WTC11 (cell line): ENCODE results near the gene SPDYE16. TPM values are rescaled to one million over a fixed set of nuclear protein-coding genes. Genes with fewer than 3 reads are reported as not detected.
"Not testable (repeated sequence)": the region's sequence is repeated elsewhere in the genome, so short reads cannot be mapped to it uniquely, and the experiment has no call there.

Experiments
- ATAC-seq: fragments of 200-7000 bp; cut with Tn5 transposase; 2 replicates; pipeline ENCODE4 v1.10.0; 2021; ENCODE audit warnings: mild to moderate bottlenecking, moderate library complexity
- CTCF ChIA-PET: fragments of 300-600 bp; sonication (Branson Sonifier 250); formaldehyde crosslinking; loops from one replicate; lab custom pipeline; 2021; ENCODE audit warnings: antibody characterized with exemption; lab: Charles Lee
- POLR2A ChIA-PET: fragments of 350-600 bp; sonication (Branson Sonifier 250); formaldehyde crosslinking; loops from one replicate; lab custom pipeline; 2021; ENCODE audit warnings: antibody characterized with exemption; lab: Charles Lee
- DNase-seq: peaks from one replicate; pipeline ENCODE4 v3.0.0; 2021; ENCODE audit warnings: low spot score
- H3K27ac Mint-ChIP-seq: 2 replicates; pipeline ENCODE4 v1.8.0; 2021; ENCODE audit warnings: mixed read lengths
- H3K27me3 Mint-ChIP-seq: 2 replicates; pipeline ENCODE4 v1.8.0; 2021; ENCODE audit warnings: low read depth, mild to moderate bottlenecking, moderate library complexity, mixed read lengths
- H3K36me3 Mint-ChIP-seq: 2 replicates; pipeline ENCODE4 v1.8.0; 2021; ENCODE audit warnings: mixed read lengths
- H3K4me1 Mint-ChIP-seq: 2 replicates; pipeline ENCODE4 v1.8.0; 2022; ENCODE audit warnings: mixed read lengths
- H3K4me3 Mint-ChIP-seq: 2 replicates; pipeline ENCODE4 v1.8.0; 2021; ENCODE audit warnings: mild to moderate bottlenecking, moderate library complexity, mixed read lengths
- H3K9me3 Mint-ChIP-seq: 2 replicates; pipeline ENCODE4 v1.8.0; 2021; ENCODE audit warnings: mixed read lengths
- RELA ChIP-seq: sonication (generic); formaldehyde crosslinking; IDR thresholded peaks from 2 replicates; pipeline ENCODE4 v1.8.1; 2022; ENCODE audit warnings: missing genetic modification reagents, mild to moderate bottlenecking, borderline replicate concordance
- total RNA-seq: library from RNA; stranded (reverse); gene quantifications from 3 replicates; pipeline ENCODE4 v1.2.3, GENCODE V29; 2021
- TF ChIP-seq, protein P1 (sequence below): fragments of 200-600 bp; IDR thresholded peaks from 2 replicates; pipeline ENCODE4 v1.8.0; 2022; ENCODE audit warnings: antibody characterized with exemption

The SPDYE16 gene
- total RNA-seq, 1 experiment from 2014 or later, result not detected

DNA sequence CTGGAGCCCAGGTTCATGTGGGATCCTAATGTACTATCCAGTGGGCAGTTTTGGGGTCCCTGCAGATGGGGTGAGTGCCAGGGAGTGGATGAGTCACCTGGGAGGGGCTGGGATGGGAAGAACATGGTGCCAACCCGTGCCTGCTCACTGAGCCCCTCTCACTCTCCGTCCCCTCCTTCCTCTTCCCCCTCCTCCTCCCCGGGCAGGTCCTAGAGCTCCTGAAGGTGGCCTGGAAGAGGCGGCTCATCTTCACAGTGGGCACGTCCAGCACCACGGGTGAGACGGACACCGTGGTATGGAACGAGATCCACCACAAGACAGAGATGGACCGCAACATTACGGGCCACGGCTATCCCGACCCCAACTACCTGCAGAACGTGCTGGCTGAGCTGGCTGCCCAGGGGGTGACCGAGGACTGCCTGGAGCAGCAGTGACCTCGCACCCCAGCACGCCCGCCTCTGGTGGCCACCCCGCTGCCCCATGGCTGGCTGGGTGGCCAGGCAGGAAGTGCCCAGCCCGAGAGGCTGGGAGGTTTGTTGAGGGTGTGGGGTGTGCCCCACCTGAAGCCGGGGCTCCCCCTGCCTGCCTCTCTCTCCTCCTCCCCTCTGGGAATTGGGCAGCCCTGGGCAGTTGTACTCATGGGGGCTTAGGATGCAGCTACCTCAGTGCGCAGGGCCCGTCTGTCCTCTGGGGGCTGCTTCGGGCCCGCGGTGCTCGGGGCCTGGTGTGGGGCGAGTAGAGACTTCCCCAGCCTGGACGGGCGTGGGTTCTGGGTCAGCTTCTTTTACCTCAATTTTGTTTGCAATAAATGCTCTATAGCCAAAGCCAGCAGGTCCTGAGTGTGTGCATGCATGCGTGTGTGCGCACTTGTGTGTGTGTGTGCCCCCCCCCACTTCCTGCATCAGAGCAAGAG, 37.7 kb downstream of the SPDYE16 start:
- no peak overlapping the region for H3K27ac Mint-ChIP-seq
- H3K36me3 Mint-ChIP-seq, result peaks cover 20% of the 10 kb centered on the region
- ChIA-PET POLR2A (no interaction called here), CTCF (no interaction called here)
- no peak for ATAC-seq
- no peaks in the 10 kb centered on the region for H3K27me3 Mint-ChIP-seq
- no peak for TF ChIP-seq RELA (CRISPR knock-in tag)
- no peak for DNase-seq
- peaks cover 4% of the 10 kb centered on the region for H3K9me3 Mint-ChIP-seq
- H3K4me3 Mint-ChIP-seq, result no peak overlapping the region
- H3K4me1 Mint-ChIP-seq, result peaks cover 4% of the 10 kb centered on the region

DNA sequence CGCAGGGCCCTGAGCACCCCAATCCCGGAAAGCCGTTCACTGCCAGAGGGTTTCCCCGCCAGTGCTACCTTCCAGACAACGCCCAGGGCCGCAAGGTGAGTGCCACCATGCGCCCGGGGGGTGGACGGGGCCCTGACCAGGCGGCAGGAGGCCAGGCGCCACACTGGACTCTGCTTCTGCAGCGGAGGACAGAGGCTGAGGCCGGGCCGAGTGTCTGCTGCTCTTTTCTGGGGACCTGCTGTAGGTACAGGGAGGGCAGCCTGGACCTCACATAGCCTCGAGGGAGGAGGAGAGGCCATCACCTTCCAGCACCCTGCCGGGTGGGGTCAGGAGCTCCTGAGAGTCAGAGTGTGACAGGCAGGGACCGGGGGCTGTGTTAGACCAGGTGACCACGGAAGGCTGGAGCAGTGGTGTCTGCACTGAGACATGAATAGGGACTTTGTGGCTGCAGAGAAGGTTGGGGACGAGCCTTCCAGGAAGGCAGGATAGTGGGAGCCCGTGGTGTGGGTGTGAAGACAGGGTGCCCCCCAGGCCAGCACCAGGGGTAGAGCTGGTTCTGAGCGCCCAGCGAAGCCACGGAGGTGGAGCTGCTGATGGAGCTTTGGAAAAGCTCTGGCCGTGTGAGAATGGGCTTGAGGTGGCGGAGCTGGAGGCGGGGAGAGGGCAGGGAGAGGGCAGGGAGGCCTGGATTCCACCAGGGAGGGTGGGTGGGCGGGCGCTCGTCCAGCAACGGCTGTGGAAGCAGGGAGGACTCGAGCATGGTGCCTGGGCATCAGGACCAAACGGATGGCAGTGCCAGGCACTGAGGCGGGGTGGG, 38.5 kb downstream of the SPDYE16 start:
- H3K36me3 Mint-ChIP-seq, result peaks cover 20% of the 10 kb centered on the region
- CTCF ChIA-PET, H3K4me1 Mint-ChIP-seq, POLR2A ChIA-PET, H3K27me3 Mint-ChIP-seq, DNase-seq, ATAC-seq, H3K4me3 Mint-ChIP-seq, H3K9me3 Mint-ChIP-seq: not testable (repeated sequence)
- peak overlapping the region; percentile 68; the same call in 1 of the 2 replicates for H3K27ac Mint-ChIP-seq

DNA sequence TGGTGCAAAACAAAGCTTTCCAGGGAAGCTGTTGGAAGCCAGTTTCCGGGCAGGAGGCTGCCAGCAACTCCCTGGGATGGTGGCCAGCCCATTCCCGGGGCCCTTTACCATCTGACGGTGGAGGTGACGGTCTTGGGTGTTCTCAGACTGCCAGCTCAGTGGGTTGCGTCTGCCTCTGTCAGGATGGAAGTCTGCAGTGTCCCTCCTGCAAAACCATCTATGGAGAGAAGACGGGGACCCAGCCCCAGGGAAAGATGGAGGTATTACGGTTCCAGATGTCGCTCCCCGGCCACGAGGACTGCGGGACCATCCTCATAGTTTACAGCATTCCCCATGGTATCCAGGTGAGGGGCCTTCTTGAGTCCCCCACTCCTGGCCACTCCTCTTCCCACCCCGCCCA, 39.9 kb downstream of the SPDYE16 start:
- H3K9me3 Mint-ChIP-seq, POLR2A ChIA-PET, DNase-seq: not testable (repeated sequence)

DNA sequence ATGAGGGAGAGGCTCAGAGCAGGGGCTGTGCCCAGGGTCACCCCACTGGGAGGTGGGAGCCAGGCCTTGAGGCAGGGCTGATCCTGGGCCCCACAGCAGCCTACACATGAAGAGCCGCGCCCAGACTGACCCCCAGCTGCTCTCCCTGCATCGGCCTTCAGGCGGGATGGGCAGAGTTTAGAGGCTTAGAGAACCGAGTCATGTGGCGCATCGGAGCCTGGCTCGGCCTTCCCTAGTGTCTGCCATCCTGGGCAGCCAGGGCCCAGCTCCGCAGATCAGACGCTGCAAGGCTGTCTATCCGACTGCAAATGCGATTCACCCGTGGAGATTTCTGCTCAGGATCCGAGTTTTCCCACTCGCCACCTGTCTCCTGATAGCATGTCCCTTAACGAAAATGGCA, 40.3 kb downstream of the SPDYE16 start:
- CTCF ChIA-PET, H3K4me1 Mint-ChIP-seq, H3K27ac Mint-ChIP-seq, ATAC-seq, H3K27me3 Mint-ChIP-seq, DNase-seq, H3K9me3 Mint-ChIP-seq, H3K4me3 Mint-ChIP-seq, POLR2A ChIA-PET: not testable (repeated sequence)
- peaks cover 18% of the 10 kb centered on the region for H3K36me3 Mint-ChIP-seq

More for the DNA sequence above, 39.9 kb downstream of the SPDYE16 start:
- H3K27me3 Mint-ChIP-seq, CTCF ChIA-PET, H3K4me3 Mint-ChIP-seq, ATAC-seq, H3K4me1 Mint-ChIP-seq, H3K27ac Mint-ChIP-seq: not testable (repeated sequence)
- H3K36me3 Mint-ChIP-seq, result peaks cover 20% of the 10 kb centered on the region

DNA sequence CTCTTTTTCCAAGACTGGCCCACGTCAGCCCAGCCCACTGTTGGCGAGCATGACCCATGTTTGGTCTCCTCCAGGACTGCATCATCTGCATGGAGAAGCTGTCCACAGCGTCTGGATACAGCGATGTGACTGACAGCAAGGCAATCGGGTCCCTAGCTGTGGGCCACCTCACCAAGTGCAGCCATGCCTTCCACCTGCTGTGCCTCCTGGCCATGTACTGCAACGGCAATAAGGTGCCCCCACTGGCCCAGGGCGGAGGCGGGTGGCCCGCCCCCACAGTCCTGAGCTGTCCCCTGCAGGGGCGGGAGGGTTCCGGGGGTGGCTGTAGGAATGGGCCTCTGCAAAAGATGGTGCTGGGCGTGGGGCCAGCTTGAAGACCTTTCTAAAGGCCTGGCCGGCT, 40.9 kb downstream of the SPDYE16 start:
- H3K27me3 Mint-ChIP-seq, H3K27ac Mint-ChIP-seq, H3K9me3 Mint-ChIP-seq, ATAC-seq, H3K4me1 Mint-ChIP-seq, CTCF ChIA-PET, DNase-seq, H3K4me3 Mint-ChIP-seq, POLR2A ChIA-PET: not testable (repeated sequence)
- peaks cover 17% of the 10 kb centered on the region for H3K36me3 Mint-ChIP-seq

DNA sequence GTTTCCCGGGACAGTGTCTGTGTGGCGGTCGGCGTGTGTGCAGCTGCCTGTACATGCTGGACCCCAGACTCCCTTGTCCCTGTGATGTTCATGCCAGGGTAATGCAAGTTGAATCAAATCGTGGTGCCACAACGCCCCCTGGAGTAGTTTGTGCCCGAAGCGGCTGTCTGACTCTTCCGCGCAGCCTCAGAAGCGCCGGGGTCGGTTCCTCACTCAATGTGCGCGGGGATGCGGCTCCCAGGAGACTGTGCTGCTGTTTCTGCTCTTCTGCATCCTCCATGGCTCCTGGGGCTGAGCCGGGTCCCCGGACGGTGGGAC, 43.2 kb downstream of the SPDYE16 start:
- CTCF ChIA-PET, POLR2A ChIA-PET, H3K27me3 Mint-ChIP-seq, H3K9me3 Mint-ChIP-seq, H3K27ac Mint-ChIP-seq, H3K4me1 Mint-ChIP-seq, H3K4me3 Mint-ChIP-seq, DNase-seq: not testable (repeated sequence)
- TF ChIP-seq, protein P1, sequence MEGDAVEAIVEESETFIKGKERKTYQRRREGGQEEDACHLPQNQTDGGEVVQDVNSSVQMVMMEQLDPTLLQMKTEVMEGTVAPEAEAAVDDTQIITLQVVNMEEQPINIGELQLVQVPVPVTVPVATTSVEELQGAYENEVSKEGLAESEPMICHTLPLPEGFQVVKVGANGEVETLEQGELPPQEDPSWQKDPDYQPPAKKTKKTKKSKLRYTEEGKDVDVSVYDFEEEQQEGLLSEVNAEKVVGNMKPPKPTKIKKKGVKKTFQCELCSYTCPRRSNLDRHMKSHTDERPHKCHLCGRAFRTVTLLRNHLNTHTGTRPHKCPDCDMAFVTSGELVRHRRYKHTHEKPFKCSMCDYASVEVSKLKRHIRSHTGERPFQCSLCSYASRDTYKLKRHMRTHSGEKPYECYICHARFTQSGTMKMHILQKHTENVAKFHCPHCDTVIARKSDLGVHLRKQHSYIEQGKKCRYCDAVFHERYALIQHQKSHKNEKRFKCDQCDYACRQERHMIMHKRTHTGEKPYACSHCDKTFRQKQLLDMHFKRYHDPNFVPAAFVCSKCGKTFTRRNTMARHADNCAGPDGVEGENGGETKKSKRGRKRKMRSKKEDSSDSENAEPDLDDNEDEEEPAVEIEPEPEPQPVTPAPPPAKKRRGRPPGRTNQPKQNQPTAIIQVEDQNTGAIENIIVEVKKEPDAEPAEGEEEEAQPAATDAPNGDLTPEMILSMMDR, result peak; percentile 17; the same call in 1 of the 2 replicates
- H3K36me3 Mint-ChIP-seq, result peaks cover 11% of the 10 kb centered on the region
- peak; percentile 70 for ATAC-seq

DNA sequence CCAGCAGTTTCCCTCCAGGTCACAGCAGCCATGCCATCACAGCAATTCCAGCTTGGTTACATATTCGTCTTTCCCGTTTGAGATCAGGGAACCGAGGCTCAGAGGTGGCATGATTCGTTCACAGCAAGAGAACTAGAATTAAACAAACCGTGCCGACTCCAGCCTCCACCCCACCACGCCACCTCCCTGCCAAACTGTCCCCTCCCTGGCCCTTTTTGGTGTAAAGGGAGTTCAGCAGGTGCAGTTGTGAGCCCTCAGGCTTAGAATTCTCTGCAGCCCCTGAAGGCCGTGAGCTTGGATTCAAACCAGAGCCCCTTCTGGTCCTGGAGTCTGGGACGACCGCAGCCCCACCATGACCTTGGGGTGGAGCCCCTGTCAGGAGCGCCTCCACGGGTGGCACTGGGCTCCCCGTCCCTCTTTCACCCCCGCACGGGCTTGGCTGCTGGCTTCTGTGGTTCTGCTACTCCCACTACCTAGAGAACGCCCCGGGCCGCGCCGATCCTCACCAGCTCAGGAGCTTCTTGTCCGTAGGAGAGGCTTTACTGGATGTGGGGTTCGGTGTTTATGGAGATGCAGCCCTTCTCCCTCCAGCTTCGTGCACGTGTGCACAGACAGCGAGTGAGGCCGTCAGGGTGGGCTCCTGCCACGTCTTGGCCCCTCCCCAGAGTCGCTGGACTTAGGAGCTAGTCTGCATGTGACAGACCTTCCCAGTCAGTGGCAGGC, 43.7 kb downstream of the SPDYE16 start:
- H3K4me3 Mint-ChIP-seq, H3K4me1 Mint-ChIP-seq, POLR2A ChIA-PET, H3K9me3 Mint-ChIP-seq, H3K27me3 Mint-ChIP-seq, H3K36me3 Mint-ChIP-seq, CTCF ChIA-PET, H3K27ac Mint-ChIP-seq, DNase-seq, ATAC-seq: not testable (repeated sequence)

DNA sequence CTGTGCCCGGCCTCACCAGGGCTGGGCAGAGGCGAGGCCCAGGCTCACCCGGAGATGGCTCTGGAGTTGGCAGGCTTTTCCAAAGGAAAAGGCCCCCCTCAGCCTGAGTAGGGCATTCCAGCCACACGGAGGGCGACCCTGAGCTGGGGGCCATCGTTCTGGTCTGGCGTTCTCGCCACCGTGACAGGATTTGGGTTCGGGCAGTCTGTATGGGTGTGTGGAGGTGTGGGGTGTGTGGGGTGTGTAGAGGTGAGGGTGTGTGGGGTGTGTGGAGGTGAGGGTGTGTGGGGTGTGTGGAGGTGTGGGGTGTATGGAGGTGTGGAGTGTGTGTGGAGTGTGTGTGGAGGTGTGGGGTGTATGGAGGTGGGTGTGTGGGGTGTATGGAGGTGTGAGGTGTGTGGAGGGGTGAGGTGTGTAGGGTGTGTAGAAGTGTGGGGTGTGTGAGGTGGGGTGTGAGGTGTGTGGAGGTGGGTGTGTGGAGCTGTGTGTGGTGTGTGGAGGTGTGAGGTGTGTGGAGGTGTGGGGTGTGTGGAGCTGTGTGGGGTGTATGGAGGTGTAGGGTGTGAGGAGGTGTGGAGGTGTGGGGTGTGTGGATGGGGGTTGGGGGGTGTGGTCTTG, 44.4 kb downstream of the SPDYE16 start:
- H3K27me3 Mint-ChIP-seq, H3K9me3 Mint-ChIP-seq, DNase-seq, H3K4me1 Mint-ChIP-seq, ATAC-seq, CTCF ChIA-PET, POLR2A ChIA-PET, H3K27ac Mint-ChIP-seq, H3K4me3 Mint-ChIP-seq, H3K36me3 Mint-ChIP-seq: not testable (repeated sequence)

DNA sequence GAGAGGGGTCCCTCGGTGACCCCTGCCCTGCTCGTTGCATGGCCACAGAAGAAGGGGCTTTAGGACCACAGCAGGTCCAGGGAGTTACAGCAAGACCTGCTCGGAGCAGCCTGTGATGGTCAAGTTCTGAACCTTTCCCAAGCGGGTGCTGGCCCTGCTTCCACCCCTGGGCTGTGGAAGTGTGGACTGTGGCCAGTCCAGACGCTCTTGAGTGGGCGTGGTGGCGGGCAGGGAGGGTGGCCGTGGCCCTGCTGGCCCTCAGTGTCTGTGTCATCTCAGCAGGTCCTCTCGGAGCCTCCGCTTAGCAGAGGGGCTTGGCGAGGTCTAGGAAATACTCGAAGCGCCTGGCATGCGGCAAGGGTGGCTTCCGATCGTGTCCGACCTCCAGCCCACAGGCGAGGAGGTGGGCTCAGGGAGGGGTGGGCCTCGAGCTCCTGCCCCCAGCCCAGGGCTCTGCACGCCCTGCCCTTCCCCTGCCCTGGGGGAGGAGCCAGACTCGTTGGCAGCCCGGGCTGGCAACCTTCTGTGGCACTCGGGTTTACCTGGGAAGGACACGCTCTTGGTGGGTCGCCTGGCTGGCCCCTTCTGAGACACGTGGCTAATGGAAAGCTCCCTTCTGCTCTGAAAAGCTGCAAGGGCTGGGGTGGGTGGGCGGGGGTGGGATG, 45.0 kb downstream of the SPDYE16 start:
- H3K27me3 Mint-ChIP-seq, DNase-seq, CTCF ChIA-PET, H3K9me3 Mint-ChIP-seq, H3K27ac Mint-ChIP-seq, ATAC-seq, H3K4me1 Mint-ChIP-seq, POLR2A ChIA-PET, H3K4me3 Mint-ChIP-seq, H3K36me3 Mint-ChIP-seq: not testable (repeated sequence)

DNA sequence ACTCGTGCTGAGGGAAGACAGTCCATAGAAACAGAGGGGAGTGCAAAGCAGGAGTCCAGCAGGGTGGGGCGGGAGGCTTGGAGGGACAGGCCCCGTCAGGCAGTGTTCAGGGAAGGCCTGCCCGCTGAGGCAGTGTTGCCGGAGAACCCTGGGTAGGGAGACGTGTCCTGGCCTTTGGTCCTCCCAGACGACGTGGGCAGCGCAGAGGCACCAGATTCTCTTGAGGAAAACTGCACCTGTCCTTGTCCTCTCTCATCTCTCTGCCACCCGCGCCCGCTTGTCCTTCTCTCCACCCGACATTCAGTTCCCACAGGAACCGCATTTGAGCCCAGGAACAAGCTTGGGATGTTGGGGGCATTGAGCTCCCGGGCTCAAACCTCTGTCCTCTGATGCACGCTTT, 47.4 kb downstream of the SPDYE16 start:
- CTCF ChIA-PET, DNase-seq, H3K9me3 Mint-ChIP-seq, H3K4me3 Mint-ChIP-seq, POLR2A ChIA-PET, H3K36me3 Mint-ChIP-seq, ATAC-seq, H3K4me1 Mint-ChIP-seq, H3K27me3 Mint-ChIP-seq: not testable (repeated sequence)
- H3K27ac Mint-ChIP-seq, result peak overlapping the region; percentile 49; the same call in 1 of the 2 replicates
